Aorta (tissue), 5 donors: ENCODE data around the gene ENO2. TPM values are rescaled to one million over a fixed set of nuclear protein-coding genes. Genes with fewer than 3 reads are reported as not detected.
"Not testable (repeated sequence)": the region's sequence is repeated elsewhere in the genome, so short reads cannot be mapped to it uniquely, and the experiment has no call there.

Experiments
- ATAC-seq: fragments of 200-7000 bp; cut with Tn5 transposase; one replicate; pipeline ENCODE4 v1.9.1; 2022; ENCODE audit warnings: moderate library complexity; ENCODE audit not compliant: low FRiP score
- DNase-seq, 2 donors: peaks; one replicate each; pipeline ENCODE4 v3.0.0-alpha.2; 2020
- H3K27ac ChIP-seq, 2 donors: one replicate each; pipeline ENCODE4 v1.5.1; 2013; ENCODE audit warnings: low read length in 2 of 2, mild to moderate bottlenecking in 2 of 2, moderate library complexity in 2 of 2, control low read depth in 1 of 2, inconsistent platforms in 1 of 2, low read depth in 1 of 2
- H3K27me3 ChIP-seq, 2 donors: one replicate each; pipeline ENCODE4 v1.6.1; 2013; ENCODE audit warnings: control low read depth in 1 of 2, low read length in 1 of 2, mild to moderate bottlenecking in 1 of 2, moderate library complexity in 1 of 2; ENCODE audit not compliant: insufficient read depth in 2 of 2, control insufficient read depth in 1 of 2
- H3K36me3 ChIP-seq, 2 donors: one replicate each; pipeline ENCODE4 v1.6.1; 2013; ENCODE audit warnings: control low read depth in 1 of 2, low read length in 1 of 2, mild to moderate bottlenecking in 1 of 2; ENCODE audit not compliant: insufficient read depth in 2 of 2, control insufficient read depth in 1 of 2
- H3K4me1 ChIP-seq, 2 donors: one replicate each; pipeline ENCODE4 v1.6.1; 2013; ENCODE audit warnings: low read length in 2 of 2, control low read depth in 1 of 2, mild to moderate bottlenecking in 1 of 2, moderate library complexity in 1 of 2; ENCODE audit not compliant: insufficient read depth in 2 of 2, control insufficient read depth in 1 of 2
- H3K4me3 ChIP-seq, 2 donors: one replicate each; pipeline ENCODE4 v1.5.1; 2013; ENCODE audit warnings: low read length in 2 of 2, control low read depth in 1 of 2, mild to moderate bottlenecking in 1 of 2
- H3K9me3 ChIP-seq: one replicate; pipeline ENCODE4 v1.6.1; 2013; ENCODE audit warnings: mild to moderate bottlenecking, low read length; ENCODE audit not compliant: control insufficient read depth
- whole genome bisulfite sequencing, 2 donors: extraction: QIAGEN DNeasy Blood & Tissue Kit; methylation state at CpG; one replicate each; pipeline ENCODE4 v1.1.7; 2013; 5-methylcytosine and 5-hydroxymethylcytosine counted together
- intact Hi-C, 2 donors: fragments of 100-400 bp; cut with DNase I; formaldehyde crosslinking; loops; one replicate each; pipeline versions ENCODE4 v1.14.2 to v1.15.0; 2022
- polyA plus RNA-seq, 2 donors: library from polyadenylated mRNA; stranded (reverse); fragments of 200-250 nt; gene quantifications; one replicate each; pipeline ENCODE4 v1.2.3, GENCODE V29; 2013
- total RNA-seq, 2 donors: library from RNA; stranded (reverse); fragmentation: NEBNext Ultra II Directional; extraction: Animal tissue kit (Norgen Biotek cat#: 25700); gene quantifications; one replicate each; pipeline ENCODE4 v1.2.1, GENCODE V29; 2021
- donor health status: healthy with polysubstance abuse.
- donor health status: Bipolar disorder and iron deficiency.
- donor health status: DM: no; HTN: no; CAD: no.
- donor health status: DM: no; HTN: no; CAD: no.
- donor health status: DM: yes; HTN: yes; CAD: no.

The ENO2 gene
- total and polyA plus RNA-seq, 4 donors = 14.7 to 116 (median 69.3) TPM

DNA sequence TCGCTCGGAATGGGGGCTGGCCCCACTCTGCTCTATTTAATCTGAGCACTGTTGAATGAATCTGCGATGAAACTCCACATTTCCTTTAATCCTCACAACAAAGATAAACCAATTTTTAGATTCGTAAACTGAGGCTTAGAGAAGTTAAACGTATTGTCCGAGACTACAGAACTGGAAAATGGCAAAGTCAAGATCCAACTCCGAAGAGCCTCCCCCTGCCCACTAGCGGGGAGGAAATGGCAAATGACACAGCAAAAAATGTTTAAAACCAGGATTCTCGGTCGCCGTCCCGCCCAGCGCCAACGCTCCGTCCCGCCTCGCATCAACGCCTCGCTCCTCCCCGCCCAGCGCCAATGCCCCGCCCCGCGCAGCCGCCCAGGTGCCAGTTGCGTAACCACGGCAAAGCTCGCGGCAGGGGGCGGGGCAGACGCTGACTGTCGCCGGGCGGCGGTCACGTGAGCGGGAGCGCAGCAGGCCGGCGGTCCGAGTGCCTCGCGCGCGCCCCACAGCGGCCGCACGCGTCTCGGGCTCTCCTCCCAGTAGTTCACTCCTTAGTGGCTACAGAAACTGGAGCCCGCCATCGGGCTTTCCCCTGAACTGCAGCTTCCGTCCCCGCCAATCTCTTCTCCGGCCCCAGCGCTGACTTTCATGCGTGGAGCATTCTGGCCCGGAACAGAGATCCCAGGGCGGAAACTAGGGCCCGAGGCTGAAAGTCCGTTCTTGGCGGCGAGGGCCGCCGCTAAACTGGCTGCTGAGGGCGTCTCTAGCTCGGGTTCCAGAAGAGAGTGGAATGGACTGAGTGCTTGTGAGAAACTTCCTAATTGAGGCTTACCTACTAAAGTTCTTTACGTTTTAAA is 23.4 kb upstream of the ENO2 start:
- 1% methylated on average over 57 to 68 of the region's 68 CpGs for WGBS, 2 donors
- DNase-seq (peak; percentile 98 to 100), ATAC-seq (peak; percentile 99)
- Histone ChIP-seq H3K36me3 (no peaks in the 10 kb centered on the region), H3K27ac (peak overlapping the region; percentile 46 to 78), H3K4me1 (no peaks in the 10 kb centered on the region), H3K27me3 (no peaks in the 10 kb centered on the region), H3K9me3 (no peaks in the 10 kb centered on the region), H3K4me3 (peak overlapping the region; percentile 29 to 44)
- intact Hi-C loops = loop anchor here in 1 of 2 donors (2.0 kb wide), 1 partner anchor 38 kb away; the partner anchor contains the start of gene USP5

DNA sequence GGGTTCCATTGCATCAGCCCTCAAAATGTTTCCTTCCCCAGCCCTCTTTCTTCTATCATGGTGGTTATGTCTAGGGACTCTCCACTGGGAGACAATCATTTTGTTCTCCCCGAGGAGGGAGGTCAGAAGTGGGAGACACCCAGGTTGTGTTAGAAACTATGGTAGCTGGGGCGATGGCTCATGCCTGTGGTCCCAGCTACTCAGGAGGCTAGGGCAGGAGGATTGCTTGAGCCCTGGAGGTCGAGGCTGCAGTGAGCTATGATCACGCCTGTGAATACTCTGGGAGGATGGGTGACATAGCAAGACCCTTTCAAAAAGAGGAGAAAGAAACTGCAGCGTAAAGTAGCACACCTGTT is 22.8 kb upstream of the ENO2 start:
- peak overlapping the region; percentile 46 to 78 for H3K27ac ChIP-seq
- no peaks in the 10 kb centered on the region for H3K4me1 ChIP-seq
- DNase-seq (peak in 1 of 2 donors; percentile 41), ATAC-seq (peak; percentile 1)
- H3K9me3 ChIP-seq = no peaks in the 10 kb centered on the region
- intact Hi-C loops = loop anchor here in 1 of 2 donors (2.0 kb wide), 1 partner anchor 39 kb away; the partner anchor contains the start of gene USP5
- H3K4me3 ChIP-seq = peak overlapping the region; percentile 10 to 44
- 82 to 83% methylated on average over 5 of the region's 5 CpGs for WGBS, 2 donors
- H3K36me3 ChIP-seq = no peaks in the 10 kb centered on the region
- H3K27me3 ChIP-seq = no peaks in the 10 kb centered on the region

DNA sequence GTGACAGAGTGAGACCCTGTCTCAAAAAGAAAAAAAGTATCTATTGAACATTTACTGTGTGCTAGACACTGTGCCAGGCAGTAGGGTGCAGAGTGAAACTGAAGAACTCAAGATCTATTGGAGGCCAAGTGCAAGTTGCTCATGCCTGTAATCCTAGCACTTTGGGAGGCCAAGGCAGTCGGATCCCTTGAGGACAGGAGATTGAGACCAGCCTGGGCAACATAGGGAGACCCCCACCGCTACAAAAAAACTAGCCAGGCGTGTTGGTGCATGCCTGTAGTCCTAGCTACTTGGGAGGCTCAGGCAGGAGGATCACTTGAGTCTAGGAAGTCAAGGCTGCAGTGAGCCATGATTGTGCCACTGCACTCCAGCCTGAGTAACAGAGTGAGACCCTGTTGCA is 21.7 kb upstream of the ENO2 start:
- H3K4me3 ChIP-seq, H3K4me1 ChIP-seq, H3K27me3 ChIP-seq, H3K36me3 ChIP-seq, H3K9me3 ChIP-seq, ATAC-seq, H3K27ac ChIP-seq, intact Hi-C loops: not testable (repeated sequence)
- 90 to 95% methylated on average over 3 of the region's 3 CpGs for WGBS, 2 donors
- DNase-seq = peak in 1 of 2 donors; percentile 23

DNA sequence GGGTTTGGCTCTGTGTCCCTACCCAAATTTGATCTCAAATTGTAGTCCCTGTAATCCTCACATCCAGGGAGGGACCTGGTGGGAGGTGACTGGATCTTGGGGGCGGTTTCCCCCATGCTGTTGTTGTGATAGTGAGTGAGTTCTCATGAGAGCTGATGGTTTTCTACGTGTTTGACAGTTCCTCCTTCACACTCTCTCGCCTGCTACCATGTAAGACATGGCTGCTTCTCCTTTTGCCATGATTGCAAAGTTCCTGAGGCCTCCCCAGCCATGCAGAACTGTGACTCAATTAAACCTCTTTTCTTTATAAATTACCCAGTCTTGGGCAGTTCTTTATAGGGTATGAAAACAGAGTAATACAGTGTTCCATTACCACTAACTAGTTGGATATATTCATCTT is 20.1 kb upstream of the ENO2 start:
- WGBS, 2 donors = 81 to 84% methylated on average over 3 of the region's 3 CpGs
- ATAC-seq (no peak), DNase-seq (peak in 1 of 2 donors; percentile 11)
- H3K27me3 ChIP-seq = no peaks in the 10 kb centered on the region
- no peak overlapping the region for H3K4me3 ChIP-seq
- H3K4me1 ChIP-seq = no peaks in the 10 kb centered on the region
- H3K9me3 ChIP-seq = no peaks in the 10 kb centered on the region
- no peak overlapping the region for H3K27ac ChIP-seq
- intact Hi-C loops = no loop called here
- H3K36me3 ChIP-seq = no peaks in the 10 kb centered on the region

GRCh38 chr12:6896846-6897435 is 17.4 kb upstream of the ENO2 start:
- Histone ChIP-seq H3K9me3 (no peaks in the 10 kb centered on the region), H3K27me3 (no peaks in the 10 kb centered on the region), H3K4me1 (no peaks in the 10 kb centered on the region), H3K4me3 (no peak overlapping the region), H3K36me3 (no peaks in the 10 kb centered on the region), H3K27ac (no peak overlapping the region)
- ATAC-seq (no peak), DNase-seq (no peak)
- 46 to 63% methylated on average over 6 of the region's 6 CpGs for WGBS, 2 donors
- intact Hi-C loops = no loop called here

- 74 to 81% methylated on average over 5 of the region's 5 CpGs for WGBS, 2 donors
- Histone ChIP-seq H3K9me3 (no peaks in the 10 kb centered on the region), H3K36me3 (no peaks in the 10 kb centered on the region), H3K4me3 (no peak overlapping the region), H3K27me3 (no peaks in the 10 kb centered on the region), H3K4me1 (no peaks in the 10 kb centered on the region), H3K27ac (no peak overlapping the region)
- ATAC-seq (no peak), DNase-seq (no peak)
- intact Hi-C loops = no loop called here
Measured at GRCh38 chr12:6899427-6899826, 15.0 kb upstream of the ENO2 start.

DNA sequence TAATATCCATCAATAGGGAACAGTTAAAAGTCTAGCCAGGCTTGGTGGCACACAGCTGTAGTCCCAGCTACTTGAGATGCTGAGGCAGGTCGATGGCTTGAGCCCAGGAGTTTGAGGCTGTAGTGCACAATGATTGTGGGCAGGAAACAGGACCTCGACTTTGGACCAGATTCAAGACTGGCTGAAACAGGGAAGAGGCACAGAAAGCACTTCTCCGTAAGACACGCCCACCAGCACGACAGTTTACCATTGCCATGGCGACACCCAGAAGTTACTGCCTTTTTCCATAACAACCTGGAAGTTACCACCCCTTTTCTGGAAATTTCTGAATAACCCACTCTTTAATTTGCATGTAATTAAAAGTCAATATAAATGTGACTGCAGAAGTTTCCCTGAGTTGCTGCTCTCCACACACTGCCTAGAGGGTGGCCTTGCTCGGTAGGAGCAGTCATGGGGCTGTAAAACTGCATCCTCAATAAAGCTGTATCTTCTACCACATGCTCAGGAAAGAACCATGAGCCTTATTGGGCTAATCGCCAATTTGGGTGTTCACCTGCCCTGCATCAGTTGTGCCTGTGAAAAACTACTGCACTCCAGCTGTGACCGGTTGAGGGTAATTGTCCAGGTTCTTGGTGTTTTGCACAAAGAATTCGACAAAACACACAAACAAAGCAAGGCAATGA is 14.4 kb upstream of the ENO2 start:
- no peak overlapping the region for H3K4me3 ChIP-seq
- WGBS, 2 donors = 55 to 64% methylated on average over 10 of the region's 10 CpGs
- intact Hi-C loops = no loop called here
- no peaks in the 10 kb centered on the region for H3K9me3 ChIP-seq
- ATAC-seq (no peak), DNase-seq (peak in 1 of 2 donors; percentile 88)
- H3K27me3 ChIP-seq = no peaks in the 10 kb centered on the region
- H3K4me1 ChIP-seq = no peaks in the 10 kb centered on the region
- no peaks in the 10 kb centered on the region for H3K36me3 ChIP-seq
- no peak overlapping the region for H3K27ac ChIP-seq

DNA sequence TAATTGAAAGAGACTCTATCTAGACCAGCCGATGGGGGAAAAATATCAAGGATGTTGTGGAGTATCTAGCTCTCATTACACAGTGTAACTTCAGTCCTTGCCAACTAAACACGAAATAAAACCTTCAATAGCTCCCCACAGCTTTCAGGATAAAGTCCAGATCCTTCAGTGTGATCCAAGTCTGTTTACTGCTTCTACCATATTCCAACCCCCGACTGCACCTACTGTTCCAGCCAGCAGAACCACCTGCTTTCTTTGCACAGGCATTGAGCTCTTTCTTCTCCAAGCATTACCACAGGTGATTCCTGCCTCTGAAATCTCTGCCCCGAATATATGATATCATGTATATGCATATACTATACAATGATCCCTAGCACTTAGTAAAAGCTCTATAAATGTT is 11.9 kb upstream of the ENO2 start:
- no peaks in the 10 kb centered on the region for H3K9me3 ChIP-seq
- no peak overlapping the region for H3K27ac ChIP-seq
- H3K36me3 ChIP-seq = no peaks in the 10 kb centered on the region
- no peak overlapping the region for H3K4me3 ChIP-seq
- WGBS, 2 donors = 83 to 89% methylated on average over 4 of the region's 4 CpGs
- no peaks in the 10 kb centered on the region for H3K27me3 ChIP-seq
- DNase-seq = no peak
- ATAC-seq = no peak
- H3K4me1 ChIP-seq = no peaks in the 10 kb centered on the region
- intact Hi-C loops = no loop called here
